ENCODE measurements around the gene GRB14.
"Not testable (repeated sequence)": the region's sequence is repeated elsewhere in the genome, so short reads cannot be mapped to it uniquely, and the experiment has no call there.

Gene GRB14

GRCh38 chr2:164549705-164550104, 71.6 kb downstream of the GRB14 start:
- H3K27ac ChIP-seq (replicated peaks); H3K27me3 ChIP-seq (ENCODE audit: insufficient read depth, poor library complexity, severe bottlenecking); DNase-seq (ENCODE audit: low read depth in 1 of 2, low spot score in 1 of 2); H3K4me3 ChIP-seq (replicated peaks; ENCODE audit: insufficient read depth, low read length): not testable (repeated sequence)

DNA sequence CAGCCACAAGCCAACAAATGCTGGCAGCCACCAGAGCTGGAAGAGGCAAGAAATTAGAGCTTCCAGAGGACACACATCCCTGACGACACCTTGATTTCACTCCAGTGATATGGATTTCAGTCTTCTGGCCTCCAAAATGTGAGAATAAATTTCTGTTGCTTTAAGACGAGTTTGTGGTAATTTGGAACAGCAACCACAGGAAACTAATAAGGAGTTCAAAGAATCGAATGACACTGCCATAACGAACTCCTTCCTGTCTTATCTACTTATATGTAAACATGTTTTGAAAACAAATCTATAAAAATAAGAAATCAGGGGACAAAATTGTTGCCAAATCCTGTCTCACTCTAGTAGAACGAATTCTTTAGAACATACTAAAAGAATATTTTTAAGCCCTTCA, 75.8 kb downstream of the GRB14 start:
- Histone ChIP-seq H3K27me3 (ENCODE audit: insufficient read depth, poor library complexity, severe bottlenecking) (no peaks in the 10 kb centered on the region), H3K4me3 (replicated peaks; ENCODE audit: insufficient read depth, low read length) (no peak overlapping the region), H3K27ac (replicated peaks) (no peak overlapping the region)
- TF ChIP-seq, protein P1, sequence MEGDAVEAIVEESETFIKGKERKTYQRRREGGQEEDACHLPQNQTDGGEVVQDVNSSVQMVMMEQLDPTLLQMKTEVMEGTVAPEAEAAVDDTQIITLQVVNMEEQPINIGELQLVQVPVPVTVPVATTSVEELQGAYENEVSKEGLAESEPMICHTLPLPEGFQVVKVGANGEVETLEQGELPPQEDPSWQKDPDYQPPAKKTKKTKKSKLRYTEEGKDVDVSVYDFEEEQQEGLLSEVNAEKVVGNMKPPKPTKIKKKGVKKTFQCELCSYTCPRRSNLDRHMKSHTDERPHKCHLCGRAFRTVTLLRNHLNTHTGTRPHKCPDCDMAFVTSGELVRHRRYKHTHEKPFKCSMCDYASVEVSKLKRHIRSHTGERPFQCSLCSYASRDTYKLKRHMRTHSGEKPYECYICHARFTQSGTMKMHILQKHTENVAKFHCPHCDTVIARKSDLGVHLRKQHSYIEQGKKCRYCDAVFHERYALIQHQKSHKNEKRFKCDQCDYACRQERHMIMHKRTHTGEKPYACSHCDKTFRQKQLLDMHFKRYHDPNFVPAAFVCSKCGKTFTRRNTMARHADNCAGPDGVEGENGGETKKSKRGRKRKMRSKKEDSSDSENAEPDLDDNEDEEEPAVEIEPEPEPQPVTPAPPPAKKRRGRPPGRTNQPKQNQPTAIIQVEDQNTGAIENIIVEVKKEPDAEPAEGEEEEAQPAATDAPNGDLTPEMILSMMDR (IDR thresholded peaks at IDR 0.05; ENCODE audit: insufficient read depth, low read length), result no peak
- TF ChIP-seq POLR2AphosphoS5 (IDR thresholded peaks at IDR 0.05; ENCODE audit: low read depth) (no peak), GABPA (IDR thresholded peaks at IDR 0.05; ENCODE audit: low read depth) (no peak), SPI1 (IDR thresholded peaks at IDR 0.05; ENCODE audit: borderline replicate concordance, low read depth) (no peak), REST (IDR thresholded peaks at IDR 0.05; ENCODE audit: insufficient replicate concordance, low read depth) (no peak)
- no peak for DNase-seq (ENCODE audit: low read depth in 1 of 2, low spot score in 1 of 2)

- no peak for DNase-seq (ENCODE audit: low read depth in 1 of 2, low spot score in 1 of 2)
- H3K27ac ChIP-seq (replicated peaks), result no peak overlapping the region
- no peaks in the 10 kb centered on the region for H3K27me3 ChIP-seq (ENCODE audit: insufficient read depth, poor library complexity, severe bottlenecking)
- no peak overlapping the region for H3K4me3 ChIP-seq (replicated peaks; ENCODE audit: insufficient read depth, low read length)
- TF ChIP-seq SPI1 (IDR thresholded peaks at IDR 0.05; ENCODE audit: borderline replicate concordance, low read depth) (no peak), POLR2AphosphoS5 (IDR thresholded peaks at IDR 0.05; ENCODE audit: low read depth) (no peak), REST (IDR thresholded peaks at IDR 0.05; ENCODE audit: insufficient replicate concordance, low read depth) (no peak), GABPA (IDR thresholded peaks at IDR 0.05; ENCODE audit: low read depth) (no peak)
- TF ChIP-seq, protein P1 (IDR thresholded peaks at IDR 0.05; ENCODE audit: insufficient read depth, low read length), result no peak
Measured at GRCh38 chr2:164542581-164543021, 78.7 kb downstream of the GRB14 start.

DNA sequence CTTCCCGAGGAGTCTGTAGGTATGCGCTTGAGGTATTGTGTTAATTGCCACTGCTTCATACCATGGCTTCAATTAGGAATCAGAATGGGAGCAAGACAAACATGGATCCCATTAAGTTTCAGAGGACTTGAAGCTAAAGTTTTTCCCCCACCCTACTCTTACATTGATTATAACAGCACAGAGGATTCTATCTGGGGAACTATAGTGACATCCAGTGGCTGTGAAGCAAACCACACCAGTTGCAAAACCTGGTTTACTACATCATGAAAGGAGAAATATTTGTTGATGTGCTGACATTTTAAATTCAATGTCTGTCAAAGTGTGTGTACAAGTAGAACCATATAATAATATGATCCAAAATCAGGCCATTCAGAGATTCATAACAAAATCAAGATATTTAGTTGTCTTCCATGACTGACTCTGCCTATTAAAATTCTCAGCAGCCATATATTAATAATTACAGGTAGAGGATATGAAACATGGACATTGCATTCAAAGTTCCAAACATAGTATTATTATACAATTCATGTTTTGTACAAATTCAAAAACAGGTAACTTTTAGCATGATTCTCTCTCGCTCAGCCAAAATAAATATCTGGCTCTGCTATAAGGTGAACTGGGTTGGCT, 82.9 kb downstream of the GRB14 start:
- no peak for TF ChIP-seq SPI1 (IDR thresholded peaks at IDR 0.05; ENCODE audit: borderline replicate concordance, low read depth)
- TF ChIP-seq, protein P1 (IDR thresholded peaks at IDR 0.05; ENCODE audit: insufficient read depth, low read length), result peak; percentile 26
- peak; percentile 0 to 17 for DNase-seq (ENCODE audit: low read depth in 1 of 2, low spot score in 1 of 2)
- Histone ChIP-seq H3K27ac (replicated peaks) (no peak overlapping the region), H3K4me3 (replicated peaks; ENCODE audit: insufficient read depth, low read length) (no peak overlapping the region), H3K27me3 (ENCODE audit: insufficient read depth, poor library complexity, severe bottlenecking) (no peaks in the 10 kb centered on the region)

All from HL-60 (cell line).